Activated CD4-positive, CD25-positive, alpha-beta regulatory T cell treated with anti-CD3 and anti-CD28 coated beads, Interleukin-2, amount 50 U/mL, for 16 hours (primary cell): ENCODE data around the gene SCD5.

Source experiments
- DNase-seq: peaks from one replicate; pipeline ENCODE4 v3.0.0-alpha.2; 2020; ENCODE audit warnings: low read depth, low spot score

The SCD5 gene

DNA sequence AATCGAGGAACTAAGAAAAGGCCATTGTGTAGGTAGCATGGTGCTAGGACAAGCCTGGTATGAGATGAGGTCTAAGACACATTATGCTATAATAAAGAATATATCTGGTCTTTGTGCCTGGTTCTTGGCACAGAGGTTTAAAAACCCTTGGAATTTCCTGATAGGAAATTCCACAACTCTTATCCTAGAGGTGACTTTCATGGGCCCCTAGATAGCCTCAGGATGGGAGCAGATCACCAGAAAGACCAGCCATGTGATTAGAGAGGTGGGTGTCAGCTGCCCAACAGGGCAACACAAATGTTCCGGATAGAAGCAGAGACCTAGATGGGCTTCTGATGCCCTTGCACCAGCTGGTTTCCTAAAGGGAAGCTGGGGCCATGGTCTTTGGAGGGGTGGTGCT is 107.2 kb downstream of the SCD5 start:
- DNase-seq = no peak

DNA sequence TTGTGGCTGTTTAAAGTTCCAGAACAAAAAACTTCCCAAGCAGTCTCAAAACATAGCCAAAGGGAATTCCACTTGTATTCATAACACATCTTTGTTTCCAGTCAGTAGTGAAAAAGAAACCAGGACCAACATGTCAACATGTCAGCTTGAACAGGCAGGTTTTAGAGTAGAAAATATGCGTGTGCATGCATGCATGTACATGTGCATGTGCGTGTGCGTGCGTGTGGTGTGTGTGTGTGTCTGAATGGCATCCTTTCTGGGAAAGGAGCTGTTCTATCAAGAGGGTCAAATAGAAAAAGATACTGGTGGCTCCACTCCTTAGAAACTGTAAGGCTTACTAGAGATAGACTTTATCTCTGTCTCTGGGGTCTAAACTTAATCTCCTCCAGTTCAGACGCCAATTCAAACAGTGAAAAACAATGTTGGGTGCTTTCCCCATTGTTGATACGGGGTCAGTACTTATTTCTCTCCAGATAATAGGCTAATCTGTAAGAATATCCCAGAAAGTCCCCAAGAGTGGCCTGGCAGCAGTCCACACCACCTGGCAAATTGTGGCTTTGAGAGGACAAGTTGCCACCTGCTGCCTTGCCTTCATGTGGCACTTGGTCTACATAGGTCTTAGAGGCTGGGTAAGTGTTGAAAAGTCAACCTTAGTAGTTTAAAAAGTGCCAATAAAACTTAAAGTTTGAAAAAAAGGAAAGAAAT is 110.4 kb downstream of the SCD5 start:
- DNase-seq = no peak

DNA sequence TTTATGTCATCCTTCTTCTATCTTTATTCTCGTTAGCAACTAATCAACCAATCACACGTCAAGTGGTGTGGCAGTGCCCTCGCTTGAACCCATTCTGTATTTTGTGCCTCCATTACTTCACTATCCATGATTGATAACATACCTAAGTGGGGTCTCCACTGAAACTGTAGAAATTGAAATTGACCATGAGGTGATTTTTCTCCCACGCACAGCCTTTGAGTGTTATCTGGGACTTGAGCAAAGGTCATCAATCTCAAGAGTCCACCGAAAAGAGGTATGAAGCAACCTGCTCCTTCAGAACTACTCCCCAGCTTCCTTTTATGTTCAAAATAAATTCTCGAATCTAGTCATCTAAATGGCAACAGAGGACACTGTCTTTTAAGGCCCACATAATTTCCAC is 111.1 kb downstream of the SCD5 start:
- DNase-seq = no peak

DNA sequence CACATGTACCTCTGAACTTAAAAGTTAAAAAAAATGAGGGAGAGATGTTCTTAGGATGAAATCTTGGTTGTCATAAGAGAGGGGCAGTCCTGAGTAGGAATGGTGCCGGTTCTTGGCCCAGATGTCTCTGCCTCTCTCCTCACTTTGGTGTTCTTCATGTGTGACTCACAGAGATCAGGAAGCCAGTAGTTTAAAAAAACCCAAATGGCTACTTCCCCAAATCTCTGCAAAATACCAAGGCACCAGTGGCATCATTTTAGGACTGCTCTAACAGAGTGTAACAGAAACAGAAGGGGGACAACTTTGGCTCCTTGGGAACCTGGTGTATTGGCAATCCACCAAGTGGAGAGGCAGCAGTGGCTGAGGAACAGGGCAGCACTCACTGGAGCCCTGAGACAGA is 116.8 kb downstream of the SCD5 start:
- no peak for DNase-seq

DNA sequence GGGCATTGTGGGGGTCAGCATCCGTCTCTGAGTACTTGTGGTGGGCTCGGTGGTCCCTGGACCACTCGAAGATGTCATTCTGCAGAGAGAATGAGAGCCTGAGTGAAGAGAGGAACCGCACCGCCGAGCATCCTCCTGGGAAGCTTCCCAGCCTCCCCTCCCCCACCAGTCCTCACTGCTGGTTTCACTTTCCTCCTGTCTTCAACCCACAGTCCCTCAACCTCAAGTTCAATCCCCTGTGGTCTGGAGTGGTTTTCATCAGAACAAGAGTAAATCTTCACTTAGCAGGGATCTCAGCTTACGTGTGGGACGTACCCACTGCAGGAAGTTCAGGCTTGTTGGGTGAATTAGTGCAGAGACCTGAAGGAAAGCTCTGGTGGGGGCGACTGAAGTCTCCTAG is 117.8 kb downstream of the SCD5 start:
- no peak for DNase-seq

DNA sequence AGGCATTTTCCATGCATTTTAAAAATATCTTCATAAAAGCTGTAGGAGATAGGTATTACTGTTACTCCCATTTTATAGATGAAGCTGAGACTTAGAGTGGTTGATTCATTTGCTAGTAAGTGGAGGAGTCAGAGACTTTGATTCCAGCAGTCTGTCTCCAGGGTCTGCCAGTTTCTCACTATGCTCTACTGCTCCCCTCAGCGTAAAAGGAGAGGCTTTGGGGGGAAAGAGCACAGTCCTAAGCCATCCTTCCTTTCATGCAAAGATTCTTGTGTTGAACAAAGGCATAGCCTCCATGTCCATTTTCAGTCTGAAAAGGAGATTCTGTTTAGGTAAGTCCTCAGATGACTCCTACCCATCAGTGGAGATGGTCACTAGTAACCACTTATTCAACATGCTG is 119.1 kb downstream of the SCD5 start:
- no peak for DNase-seq

DNA sequence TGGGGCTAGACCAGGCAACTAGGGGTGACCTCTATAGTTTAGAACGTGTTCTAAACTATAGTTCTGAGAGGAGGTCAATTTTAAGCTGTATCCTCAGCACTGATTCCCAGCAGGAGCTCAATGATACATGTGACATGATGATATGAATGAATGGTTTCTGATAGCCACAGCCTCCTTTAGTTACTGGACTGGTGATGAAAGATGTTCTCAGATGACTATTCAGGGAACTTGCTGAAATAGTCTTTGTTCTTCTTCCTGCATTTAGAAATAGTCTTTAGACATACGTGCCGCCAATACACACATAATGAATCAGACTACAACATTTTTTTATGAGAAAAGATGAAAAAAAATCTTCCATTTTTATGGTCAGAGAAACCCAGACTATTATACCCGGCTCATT is 120.5 kb downstream of the SCD5 start:
- no peak for DNase-seq

DNA sequence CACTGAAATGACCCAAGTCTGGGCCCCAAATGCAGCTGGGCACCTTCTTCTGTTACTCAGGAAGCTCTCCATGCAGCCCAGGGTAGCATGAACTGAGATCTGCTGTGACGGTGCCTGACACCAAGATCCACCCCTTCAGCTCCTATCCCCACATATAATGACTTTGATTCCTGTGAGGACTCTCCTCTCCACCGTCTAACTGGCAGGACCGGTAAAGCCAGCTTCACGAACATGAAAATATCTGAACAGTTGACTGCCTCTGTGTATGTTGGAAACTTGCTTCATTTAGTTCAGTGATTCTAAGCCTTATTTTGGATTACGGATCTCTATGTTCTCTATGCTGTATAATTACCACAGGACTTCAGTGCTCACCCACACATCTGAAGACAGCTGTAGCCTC is 121.3 kb downstream of the SCD5 start:
- no peak for DNase-seq

DNA sequence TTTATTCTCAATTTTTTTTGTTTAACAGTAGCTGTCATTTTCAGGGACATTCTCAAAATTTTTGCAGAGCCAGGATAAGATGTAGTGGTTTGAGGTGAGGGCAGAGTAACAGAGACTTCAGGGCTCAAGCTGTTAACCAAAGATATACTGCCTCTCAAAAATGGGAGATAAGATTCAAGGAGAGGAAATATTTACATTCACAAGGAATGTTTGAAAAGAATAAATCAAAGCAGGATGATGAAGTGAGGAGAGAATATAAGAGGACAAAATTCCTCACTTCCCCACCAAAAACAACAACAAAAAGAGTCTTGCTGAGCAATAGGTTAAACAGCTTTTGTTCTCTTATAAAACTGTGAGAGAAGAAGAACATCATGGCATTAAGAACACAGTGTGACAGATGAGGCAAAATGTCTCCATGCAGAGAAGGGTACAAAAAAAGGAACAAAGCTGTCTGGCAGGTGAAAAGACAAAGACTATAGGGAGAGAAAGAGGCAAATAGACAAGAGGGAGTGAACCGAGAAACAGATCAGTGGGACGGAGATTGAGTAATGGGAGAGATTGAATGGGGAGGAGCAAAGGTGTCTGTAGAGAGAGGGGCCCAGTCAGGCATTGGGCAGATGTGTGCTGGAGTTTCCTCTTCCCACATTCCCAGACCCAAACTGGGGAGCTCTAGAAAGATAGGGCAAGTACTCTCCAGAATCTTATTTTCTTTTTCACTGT is 130.7 kb downstream of the SCD5 start:
- no peak for DNase-seq

DNA sequence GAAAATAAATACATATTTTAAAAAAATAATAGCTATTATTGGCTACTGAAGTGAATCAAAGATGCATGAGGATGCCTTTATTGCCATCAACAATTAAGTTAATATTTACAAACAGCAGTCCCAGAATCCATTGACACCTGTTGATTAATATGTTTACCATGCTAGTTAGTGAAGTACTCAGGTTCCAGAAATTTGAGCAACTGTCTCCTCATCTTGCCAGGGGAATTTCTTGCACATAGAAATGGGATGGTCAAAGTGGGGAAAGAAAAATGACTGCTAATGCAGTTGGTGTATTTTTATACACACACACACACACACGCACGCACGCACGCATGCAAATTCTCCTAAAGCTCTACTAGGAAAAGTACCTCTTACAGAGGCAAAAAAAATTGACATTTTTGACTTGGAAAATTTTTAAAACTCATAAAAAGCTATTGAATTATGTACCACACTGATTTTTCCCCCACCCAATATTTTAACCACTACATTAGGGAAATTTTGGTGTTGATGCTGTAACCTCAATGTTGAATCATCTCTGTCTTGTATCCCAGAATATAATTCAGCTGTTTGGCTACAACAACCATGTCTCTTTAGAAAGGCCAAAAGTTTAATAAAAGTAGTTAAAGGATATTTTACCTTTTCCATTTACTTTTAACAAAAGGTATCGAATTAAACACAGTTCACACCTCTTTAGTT is 131.5 kb downstream of the SCD5 start:
- DNase-seq = no peak

DNA sequence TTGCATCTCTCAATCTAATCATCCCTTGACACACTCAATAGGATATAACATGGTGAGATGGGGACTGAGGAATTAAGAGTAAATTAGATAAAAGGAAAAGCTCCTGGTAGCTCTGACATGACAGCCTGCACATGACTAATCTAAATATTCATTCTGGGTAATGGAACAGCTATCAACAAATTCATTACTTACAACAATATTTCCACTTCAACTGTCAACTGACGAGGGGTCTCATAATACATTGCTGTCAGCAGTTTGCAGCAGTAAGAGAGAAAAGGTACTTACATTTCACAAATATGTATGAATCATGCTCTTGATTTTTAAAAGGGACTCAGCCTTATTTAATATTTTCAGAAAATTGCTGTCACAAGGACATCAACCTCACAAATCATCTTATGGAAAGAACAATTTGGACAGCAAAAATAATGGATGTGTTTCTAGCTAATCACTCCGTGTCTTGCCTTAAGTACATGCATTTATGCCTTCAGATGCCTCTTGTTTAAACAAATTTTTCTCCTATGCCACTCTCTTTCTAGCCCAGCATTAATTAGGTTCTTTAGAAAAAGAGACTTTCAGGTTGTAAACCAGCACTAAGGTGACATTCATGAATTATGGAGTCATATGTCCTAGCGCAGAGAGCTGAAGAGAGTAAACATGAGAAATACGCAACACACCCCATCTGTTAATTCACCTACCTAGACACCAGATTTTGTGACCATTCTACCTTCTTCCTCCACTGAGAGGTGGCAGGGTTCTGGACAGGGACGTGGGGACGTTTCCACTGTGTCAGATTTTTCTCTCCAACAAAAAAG is 137.2 kb downstream of the SCD5 start:
- no peak for DNase-seq

DNA sequence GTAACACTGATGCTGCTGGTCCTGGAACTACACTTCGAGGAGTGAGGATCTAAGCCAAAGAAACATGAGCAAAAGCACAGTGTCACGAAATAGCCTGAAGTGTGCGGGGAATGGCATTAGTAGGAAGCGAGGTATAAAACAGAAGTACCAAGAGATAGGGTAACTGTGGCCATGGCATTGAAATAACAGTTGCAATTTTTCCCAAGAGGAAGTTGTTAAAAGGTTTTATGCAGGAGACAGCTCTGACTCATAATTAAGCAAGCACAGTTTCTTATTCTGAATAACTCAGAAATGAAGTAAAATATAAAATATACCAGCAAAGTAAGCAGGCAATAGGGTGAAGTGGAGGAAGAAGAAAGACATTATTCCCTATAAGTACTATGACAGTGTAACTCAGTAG is 146.5 kb downstream of the SCD5 start:
- no peak for DNase-seq

DNA sequence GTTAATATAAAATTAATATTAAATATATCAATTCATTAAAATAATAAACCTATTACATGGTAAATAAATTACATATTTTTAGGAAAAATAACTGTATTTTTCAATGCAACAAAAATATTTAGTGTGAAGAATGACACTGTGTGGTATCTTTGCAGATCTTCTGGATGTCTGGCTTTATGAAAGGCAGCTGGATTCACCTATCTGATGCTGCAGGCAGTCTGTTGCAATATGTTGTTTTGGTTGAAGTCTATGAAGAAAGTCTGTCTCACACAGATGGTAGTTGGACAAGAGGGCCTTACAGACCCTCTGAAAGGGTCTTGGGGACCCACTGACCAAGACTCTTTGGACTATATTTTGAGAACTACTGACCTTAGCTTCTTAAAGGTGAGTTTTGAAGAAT is 147.7 kb downstream of the SCD5 start:
- DNase-seq = no peak

DNA sequence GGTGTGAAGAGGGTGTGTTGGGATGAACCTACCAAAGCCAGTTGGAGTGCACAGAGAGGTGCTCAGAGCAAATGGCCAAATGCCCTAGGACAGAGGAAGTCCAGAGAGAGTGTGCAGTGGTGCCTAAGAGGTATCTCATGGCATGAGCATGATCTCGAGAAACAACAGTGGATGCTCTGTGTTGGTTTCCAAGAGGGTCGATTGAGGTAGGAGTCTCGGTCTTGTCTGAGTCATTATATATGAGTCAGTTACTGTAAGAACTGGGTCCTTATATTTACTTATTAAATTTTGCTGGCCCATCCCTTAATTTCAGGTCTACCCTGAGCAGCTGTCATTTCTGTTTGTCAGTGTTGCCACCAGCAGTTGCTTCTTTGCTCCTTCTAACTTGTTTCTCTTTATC is 150.2 kb downstream of the SCD5 start:
- DNase-seq = no peak

DNA sequence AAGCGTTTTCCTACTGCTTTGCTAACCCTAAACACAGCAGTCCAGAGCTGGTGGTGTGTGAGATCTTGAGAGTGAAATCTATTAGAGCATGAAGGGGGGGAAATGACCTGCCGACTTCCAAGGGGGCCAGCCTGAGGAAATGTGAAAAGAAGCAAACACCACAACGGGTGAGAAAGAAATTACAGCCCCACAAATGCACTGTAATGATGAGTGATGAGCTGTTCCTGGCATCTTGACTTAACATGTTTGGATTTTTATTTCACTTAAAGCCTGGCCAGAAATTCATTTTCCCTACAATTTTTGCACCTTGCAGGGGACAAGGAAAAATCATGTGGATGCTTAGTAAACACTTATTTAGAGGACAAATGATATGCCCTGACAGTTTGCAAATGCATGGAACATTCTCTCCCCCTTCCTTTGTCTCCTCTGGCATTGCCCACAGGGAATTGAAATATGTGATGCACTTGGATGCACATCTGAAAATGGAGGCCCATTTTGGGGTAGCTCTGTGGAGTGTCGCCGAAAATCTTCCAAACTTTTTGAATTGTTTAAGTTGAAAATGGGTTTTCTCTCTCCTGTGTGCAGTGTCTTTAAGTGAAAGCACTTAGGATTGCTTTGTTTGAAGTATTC is 152.5 kb downstream of the SCD5 start:
- DNase-seq = no peak

DNA sequence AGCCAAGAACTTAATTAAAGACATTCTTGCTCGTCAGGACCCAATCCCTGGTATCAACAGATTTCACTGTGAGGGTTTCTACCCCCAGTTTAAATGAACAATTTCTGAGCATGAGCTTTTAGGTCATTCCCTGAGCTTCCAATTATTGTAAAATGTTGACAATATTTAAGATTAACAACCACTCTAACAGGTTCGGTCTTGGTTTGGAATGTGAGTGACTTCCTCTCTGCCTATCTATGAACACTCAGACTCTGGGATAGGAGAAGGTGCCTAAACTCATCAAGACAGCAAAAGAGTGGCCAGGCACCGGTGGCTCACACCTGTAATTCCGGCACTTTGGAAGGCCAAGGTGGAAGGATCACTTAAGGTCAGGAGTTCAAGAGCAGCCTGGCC is 153.9 kb downstream of the SCD5 start:
- DNase-seq = no peak

DNA sequence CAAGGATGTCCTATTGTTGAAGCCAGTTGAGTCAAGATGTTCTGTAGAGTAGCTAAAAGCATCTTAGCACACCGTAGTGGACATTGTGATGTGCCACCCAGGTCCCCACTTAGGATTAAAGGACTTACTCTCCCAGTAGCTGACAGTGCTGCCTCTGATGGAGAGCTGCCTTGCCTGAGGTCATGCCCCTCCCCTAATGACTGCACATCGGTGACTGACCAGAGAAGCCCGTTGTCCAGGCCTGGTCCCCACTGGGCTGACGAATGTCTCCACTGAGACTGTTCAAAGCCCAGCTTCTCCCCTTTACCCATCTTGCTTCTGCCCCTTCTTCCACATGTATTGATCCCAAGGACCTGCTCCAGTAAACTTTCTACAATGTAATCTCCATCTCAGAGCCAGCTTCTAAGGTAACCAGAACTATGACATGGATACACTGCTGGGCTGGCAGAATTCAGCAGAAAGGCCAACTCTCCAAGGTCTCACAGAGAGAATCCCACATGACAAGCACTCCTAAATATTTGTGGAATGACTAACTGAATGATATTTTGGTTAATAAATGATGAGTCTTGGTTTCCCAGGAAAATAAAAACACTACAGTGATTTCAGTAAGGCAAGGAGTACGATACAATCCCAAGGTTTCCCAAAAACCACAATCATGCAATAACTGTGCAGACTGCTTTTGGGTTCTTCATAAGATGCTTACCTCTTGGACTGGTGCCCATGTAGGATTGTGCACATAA is 154.4 kb downstream of the SCD5 start:
- DNase-seq = no peak

DNA sequence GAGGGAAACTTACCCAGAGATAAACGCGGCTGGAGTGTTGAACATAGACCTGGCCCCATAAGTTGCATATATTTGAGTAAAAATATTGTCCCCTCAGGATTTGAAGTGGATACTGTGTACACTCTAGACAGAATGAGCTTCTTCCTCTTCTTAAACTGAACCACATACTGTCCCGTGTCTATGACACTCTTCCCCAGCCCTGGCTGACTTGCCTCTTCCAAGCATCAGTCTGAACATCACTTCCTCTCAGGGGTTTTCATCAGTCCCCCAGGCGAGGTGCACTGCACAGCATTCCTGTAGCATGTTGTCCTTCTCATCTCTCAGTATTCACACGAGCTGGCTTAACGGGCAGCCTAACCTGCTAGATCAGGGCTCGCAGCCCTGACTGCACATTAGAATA is 156.3 kb downstream of the SCD5 start:
- DNase-seq = no peak

DNA sequence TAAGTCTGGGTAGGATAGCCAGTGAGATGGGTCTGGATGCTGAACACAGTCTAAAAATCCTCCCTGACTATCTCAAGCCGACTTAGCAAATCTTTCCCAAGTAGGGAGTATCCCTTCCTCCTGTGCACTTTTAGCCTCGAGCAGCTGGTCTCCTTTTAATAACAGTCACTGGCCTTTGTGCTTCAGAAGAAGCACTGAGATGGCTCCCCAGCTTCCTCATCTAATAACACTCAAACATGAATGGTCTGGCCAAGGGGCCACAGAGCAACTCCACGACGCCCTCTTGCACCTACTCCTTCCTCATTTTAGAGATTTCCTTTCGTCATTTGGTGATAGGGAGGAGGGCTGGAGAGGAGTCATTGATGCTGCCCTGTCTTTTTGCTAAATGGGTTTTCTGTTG is 158.1 kb downstream of the SCD5 start:
- no peak for DNase-seq

DNA sequence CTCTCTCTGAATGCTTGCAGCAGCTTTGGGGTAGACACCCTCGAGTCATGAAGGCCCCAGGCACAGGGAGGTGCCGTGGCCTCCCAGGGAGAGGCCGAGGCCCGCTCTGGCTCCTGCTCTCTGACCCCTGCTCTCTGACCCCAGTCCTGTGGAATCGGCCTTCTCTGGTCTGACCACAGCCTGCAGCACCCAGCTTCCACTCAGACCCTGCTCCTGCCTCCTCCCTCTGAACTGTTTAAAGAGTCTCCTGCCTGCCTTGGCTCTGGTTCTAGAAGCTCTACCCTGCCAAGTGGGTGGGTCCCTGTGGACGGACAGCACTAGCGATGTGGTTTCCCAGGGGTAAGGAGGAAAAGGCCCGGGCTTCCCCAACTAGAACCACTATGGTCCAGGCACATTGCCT is 158.6 kb downstream of the SCD5 start:
- DNase-seq = no peak

DNA sequence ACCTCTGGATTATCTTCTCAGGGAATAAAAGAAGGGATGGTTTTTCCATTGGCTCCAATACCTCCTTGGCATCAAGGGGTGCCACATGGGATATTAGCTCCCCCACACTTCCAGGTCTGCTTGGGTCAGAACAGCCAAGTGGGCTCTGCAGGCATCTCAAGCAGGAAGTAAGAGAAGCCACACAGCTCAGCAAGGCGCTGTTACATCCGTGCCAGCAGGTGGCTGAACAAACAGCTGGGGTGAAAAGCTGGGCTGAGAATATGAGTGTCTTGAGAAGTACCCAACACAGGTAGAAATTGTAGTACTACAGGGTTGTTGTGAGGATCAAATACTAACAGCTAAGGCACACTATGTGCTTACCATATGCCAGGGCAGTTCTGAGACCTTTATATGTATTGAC is 160.1 kb downstream of the SCD5 start:
- no peak for DNase-seq
